Measurements from ENCODE around the gene HINT3.
"Not testable (repeated sequence)": the region's sequence is repeated elsewhere in the genome, so short reads cannot be mapped to it uniquely, and the experiment has no call there.

HINT3 gene

GRCh38 chr6:126002755-126003679 lies 46.4 kb downstream of the HINT3 start:
- no peak for DNase-seq (ENCODE audit: low read depth in 2 of 2)

GRCh38 chr6:126007800-126008199 lies 51.2 kb downstream of the HINT3 start:
- no peak for DNase-seq (ENCODE audit: low read depth in 2 of 2)

- DNase-seq (ENCODE audit: low read depth in 2 of 2): no peak
Observed at GRCh38 chr6:126010040-126010439, 53.5 kb downstream of the HINT3 start.

GRCh38 chr6:126015863-126016262 lies 59.3 kb downstream of the HINT3 start:
- DNase-seq (ENCODE audit: low read depth in 2 of 2): no peak

- no peak for DNase-seq (ENCODE audit: low read depth in 2 of 2)
Observed at GRCh38 chr6:126016591-126016990, 60.0 kb downstream of the HINT3 start.

- no peak for DNase-seq (ENCODE audit: low read depth in 2 of 2)
Observed at GRCh38 chr6:126017668-126018067, 61.1 kb downstream of the HINT3 start.

- no peak for DNase-seq (ENCODE audit: low read depth in 2 of 2)
Observed at GRCh38 chr6:126020305-126021050, 63.9 kb downstream of the HINT3 start.

GRCh38 chr6:126023474-126023873 lies 66.9 kb downstream of the HINT3 start:
- DNase-seq (ENCODE audit: low read depth in 2 of 2): not testable (repeated sequence)

GRCh38 chr6:126026001-126026400 lies 69.4 kb downstream of the HINT3 start:
- DNase-seq (ENCODE audit: low read depth in 2 of 2): no peak

- no peak for DNase-seq (ENCODE audit: low read depth in 2 of 2)
Observed at GRCh38 chr6:126027601-126028000, 71.0 kb downstream of the HINT3 start.
